Measurements from ENCODE around the gene SCARB2. TPM values are rescaled to one million over a fixed set of nuclear protein-coding genes. Genes with fewer than 3 reads are reported as not detected.

SCARB2 gene
- total and polyA plus RNA-seq, 12 donors = 76.6 to 199 (median 105) TPM

- Histone ChIP-seq H3K4me1 (peaks cover 0 to 11% (median 9%) of the 10 kb centered on the region in 9 donors), H3K27me3 (no peaks in the 10 kb centered on the region), H3K27ac (no peak overlapping the region), H3K4me3 (no peak overlapping the region), H3K36me3 (peaks cover 0 to 86% (median 25%) of the 10 kb centered on the region in 9 donors), H3K9me3 (no peaks in the 10 kb centered on the region)
- ATAC-seq = no peak
- WGBS, 2 donors = 91 to 95% methylated on average over 3 of the region's 3 CpGs
- DNase-seq = no peak
- intact Hi-C loops (cut with DNase I) = no loop called here
- TF ChIP-seq CTCF (IDR thresholded peaks at IDR 0.05) = no peak
These were observed 72.4 kb downstream of the SCARB2 start for GRCh38 chr4:76141241-76141640.

- Histone ChIP-seq H3K4me3 (no peak overlapping the region), H3K36me3 (peaks cover 0 to 91% (median 29%) of the 10 kb centered on the region in 9 donors), H3K4me1 (no peaks in the 10 kb centered on the region), H3K27me3 (no peaks in the 10 kb centered on the region), H3K9me3 (no peaks in the 10 kb centered on the region), H3K27ac (no peak overlapping the region)
- no peak for TF ChIP-seq CTCF (IDR thresholded peaks at IDR 0.05)
- no peak for ATAC-seq
- intact Hi-C loops (cut with DNase I) = no loop called here
- no peak for DNase-seq
- 96 to 98% methylated on average over 3 of the region's 3 CpGs for WGBS, 2 donors
These were observed 85.9 kb downstream of the SCARB2 start for GRCh38 chr4:76127754-76128153.

GRCh38 chr4:76125816-76126215, 87.8 kb downstream of the SCARB2 start:
- no peak overlapping the region for H3K4me3 ChIP-seq
- intact Hi-C loops (cut with DNase I) = no loop called here
- DNase-seq (no peak), ATAC-seq (no peak)
- peaks cover 0 to 8% (median 0%) of the 10 kb centered on the region in 11 donors for H3K9me3 ChIP-seq
- H3K27ac ChIP-seq = no peak overlapping the region
- no peaks in the 10 kb centered on the region for H3K4me1 ChIP-seq
- no peak for TF ChIP-seq CTCF (IDR thresholded peaks at IDR 0.05)
- H3K27me3 ChIP-seq = no peaks in the 10 kb centered on the region
- H3K36me3 ChIP-seq = peaks cover 0 to 91% (median 37%) of the 10 kb centered on the region in 9 donors

GRCh38 chr4:76120199-76120598, 93.4 kb downstream of the SCARB2 start:
- Histone ChIP-seq H3K4me1 (no peaks in the 10 kb centered on the region), H3K9me3 (peaks cover 0 to 8% (median 0%) of the 10 kb centered on the region in 11 donors), H3K4me3 (no peak overlapping the region), H3K27ac (no peak overlapping the region), H3K36me3 (peaks cover 0 to 99% (median 57%) of the 10 kb centered on the region in 9 donors), H3K27me3 (no peaks in the 10 kb centered on the region)
- intact Hi-C loops (cut with DNase I) = no loop called here
- TF ChIP-seq CTCF (IDR thresholded peaks at IDR 0.05) = no peak
- no peak for ATAC-seq
- 90 to 96% methylated on average over 4 of the region's 4 CpGs for WGBS, 2 donors
- DNase-seq = no peak
